WTC11 (cell line): Measurements from ENCODE around the gene SLC35A3. TPM values are rescaled to one million over a fixed set of nuclear protein-coding genes. Genes with fewer than 3 reads are reported as not detected.

Experiments
- ATAC-seq: fragments of 200-7000 bp; cut with Tn5 transposase; 2 replicates; pipeline ENCODE4 v1.10.0; 2021; ENCODE audit warnings: mild to moderate bottlenecking, moderate library complexity
- CTCF ChIA-PET: fragments of 300-600 bp; sonication (Branson Sonifier 250); formaldehyde crosslinking; loops from one replicate; lab custom pipeline; 2021; ENCODE audit warnings: antibody characterized with exemption; lab: Charles Lee
- POLR2A ChIA-PET: fragments of 350-600 bp; sonication (Branson Sonifier 250); formaldehyde crosslinking; loops from one replicate; lab custom pipeline; 2021; ENCODE audit warnings: antibody characterized with exemption; lab: Charles Lee
- DNase-seq: peaks from one replicate; pipeline ENCODE4 v3.0.0; 2021; ENCODE audit warnings: low spot score
- H3K27ac Mint-ChIP-seq: 2 replicates; pipeline ENCODE4 v1.8.0; 2021; ENCODE audit warnings: mixed read lengths
- H3K27me3 Mint-ChIP-seq: 2 replicates; pipeline ENCODE4 v1.8.0; 2021; ENCODE audit warnings: low read depth, mild to moderate bottlenecking, moderate library complexity, mixed read lengths
- H3K36me3 Mint-ChIP-seq: 2 replicates; pipeline ENCODE4 v1.8.0; 2021; ENCODE audit warnings: mixed read lengths
- H3K4me1 Mint-ChIP-seq: 2 replicates; pipeline ENCODE4 v1.8.0; 2022; ENCODE audit warnings: mixed read lengths
- H3K4me3 Mint-ChIP-seq: 2 replicates; pipeline ENCODE4 v1.8.0; 2021; ENCODE audit warnings: mild to moderate bottlenecking, moderate library complexity, mixed read lengths
- H3K9me3 Mint-ChIP-seq: 2 replicates; pipeline ENCODE4 v1.8.0; 2021; ENCODE audit warnings: mixed read lengths
- ATF1 ChIP-seq: sonication (generic); formaldehyde crosslinking; IDR thresholded peaks from 2 replicates; pipeline ENCODE4 v1.8.1; 2023; ENCODE audit warnings: mild to moderate bottlenecking, moderate library complexity, missing genetic modification reagents
- CBFB ChIP-seq: sonication (generic); formaldehyde crosslinking; IDR thresholded peaks from 2 replicates; pipeline ENCODE4 v1.8.1; 2022; ENCODE audit warnings: mild to moderate bottlenecking, low read depth, missing genetic modification reagents
- E2F5 ChIP-seq: sonication (generic); formaldehyde crosslinking; IDR thresholded peaks from 2 replicates; pipeline ENCODE4 v1.8.1; 2022; ENCODE audit warnings: mild to moderate bottlenecking, moderate library complexity, missing genetic modification reagents
- ELF4 ChIP-seq: sonication (generic); formaldehyde crosslinking; IDR thresholded peaks from 2 replicates; pipeline ENCODE4 v1.8.1; 2022; ENCODE audit warnings: low read depth, mild to moderate bottlenecking, moderate library complexity, missing genetic modification reagents
- FOXP4 ChIP-seq: sonication (generic); formaldehyde crosslinking; IDR thresholded peaks from 2 replicates; pipeline ENCODE4 v1.8.0; 2022; ENCODE audit warnings: mild to moderate bottlenecking, missing genetic modification reagents
- GABPB1 ChIP-seq: sonication (generic); formaldehyde crosslinking; IDR thresholded peaks from 2 replicates; pipeline ENCODE4 v1.8.1; 2023; ENCODE audit warnings: mild to moderate bottlenecking, missing genetic modification reagents
- GRHL2 ChIP-seq: fragments of 250-450 bp; sonication (Bioruptor Pico); IDR thresholded peaks from 2 replicates; pipeline ENCODE4 v1.8.0; 2022; ENCODE audit warnings: mild to moderate bottlenecking, moderate library complexity; ENCODE audit not compliant: insufficient replicate concordance, severe bottlenecking
- OVOL2 ChIP-seq: fragments of 250-450 bp; sonication (Bioruptor Pico); IDR thresholded peaks from 2 replicates; pipeline ENCODE4 v1.9.0; 2021; ENCODE audit warnings: mild to moderate bottlenecking, borderline replicate concordance
- SMAD3 ChIP-seq: sonication (generic); formaldehyde crosslinking; IDR thresholded peaks from 2 replicates; pipeline ENCODE4 v1.8.0; 2022; ENCODE audit warnings: missing genetic modification reagents, mild to moderate bottlenecking, borderline replicate concordance
- TCF7 ChIP-seq: sonication (generic); formaldehyde crosslinking; IDR thresholded peaks from 2 replicates; pipeline ENCODE4 v1.8.0; 2022; ENCODE audit warnings: mild to moderate bottlenecking, low read depth, missing genetic modification reagents, moderate library complexity
- TEAD4 ChIP-seq: sonication (generic); formaldehyde crosslinking; IDR thresholded peaks from 2 replicates; pipeline ENCODE4 v1.8.0; 2022; ENCODE audit warnings: mild to moderate bottlenecking, missing genetic modification reagents
- USF2 ChIP-seq: sonication (generic); formaldehyde crosslinking; IDR thresholded peaks from 2 replicates; pipeline ENCODE4 v1.8.1; 2023; ENCODE audit warnings: mild to moderate bottlenecking, missing genetic modification reagents, moderate library complexity
- ZNF317 ChIP-seq: sonication (generic); formaldehyde crosslinking; IDR thresholded peaks from 2 replicates; pipeline ENCODE4 v1.8.1; 2023; ENCODE audit warnings: low read depth, mild to moderate bottlenecking, moderate library complexity, missing genetic modification reagents, borderline replicate concordance
- ZNF416 ChIP-seq: fragments of 250-450 bp; sonication (Bioruptor Pico); IDR thresholded peaks from 2 replicates; pipeline ENCODE4 v1.9.0; 2021; ENCODE audit warnings: mild to moderate bottlenecking, inconsistent platforms
- ZNF532 ChIP-seq: fragments of 250-450 bp; sonication (Bioruptor Pico); IDR thresholded peaks from 2 replicates; pipeline ENCODE4 v1.9.0; 2021; ENCODE audit warnings: mild to moderate bottlenecking, borderline replicate concordance
- ZNF671 ChIP-seq: fragments of 250-450 bp; sonication (Bioruptor Pico); IDR thresholded peaks from 2 replicates; pipeline ENCODE4 v1.8.0; 2021; ENCODE audit warnings: mild to moderate bottlenecking
- total RNA-seq: library from RNA; stranded (reverse); gene quantifications from 3 replicates; pipeline ENCODE4 v1.2.3, GENCODE V29; 2021
- TF ChIP-seq, protein P1 (sequence below): sonication (generic); formaldehyde crosslinking; IDR thresholded peaks from 2 replicates; pipeline ENCODE4 v1.8.1; 2023; ENCODE audit warnings: mild to moderate bottlenecking, moderate library complexity, missing genetic modification reagents
- TF ChIP-seq, protein P2 (sequence below): sonication (generic); formaldehyde crosslinking; conservative IDR thresholded peaks from 2 replicates; pipeline ENCODE4 v1.8.1; 2022; ENCODE audit warnings: mild to moderate bottlenecking, missing genetic modification reagents
- TF ChIP-seq, protein P3 (sequence below): sonication (generic); formaldehyde crosslinking; IDR thresholded peaks from 2 replicates; pipeline ENCODE4 v1.8.0; 2023; ENCODE audit warnings: mild to moderate bottlenecking, missing genetic modification reagents

The SLC35A3 gene
- total RNA-seq, 1 experiment from 2014 or later = 14.5 TPM

GRCh38 chr1:99936071-99936470 is 33.7 kb upstream of the SLC35A3 start (continued):
- no peak for TF ChIP-seq USF2 (CRISPR knock-in tag)
- TF ChIP-seq, all 79 proteins: peak for 0

GRCh38 chr1:99942723-99943122 is 27.1 kb upstream of the SLC35A3 start:
- no peak for ATAC-seq
- Mint-ChIP-seq H3K4me1 (no peaks in the 10 kb centered on the region; the same call in 1 of the 2 replicates), H3K9me3 (no peaks in the 10 kb centered on the region), H3K27ac (no peak overlapping the region), H3K36me3 (no peaks in the 10 kb centered on the region), H3K4me3 (no peak overlapping the region), H3K27me3 (no peaks in the 10 kb centered on the region)
- TF ChIP-seq E2F5 (CRISPR knock-in tag) = no peak
- TF ChIP-seq, protein P1, sequence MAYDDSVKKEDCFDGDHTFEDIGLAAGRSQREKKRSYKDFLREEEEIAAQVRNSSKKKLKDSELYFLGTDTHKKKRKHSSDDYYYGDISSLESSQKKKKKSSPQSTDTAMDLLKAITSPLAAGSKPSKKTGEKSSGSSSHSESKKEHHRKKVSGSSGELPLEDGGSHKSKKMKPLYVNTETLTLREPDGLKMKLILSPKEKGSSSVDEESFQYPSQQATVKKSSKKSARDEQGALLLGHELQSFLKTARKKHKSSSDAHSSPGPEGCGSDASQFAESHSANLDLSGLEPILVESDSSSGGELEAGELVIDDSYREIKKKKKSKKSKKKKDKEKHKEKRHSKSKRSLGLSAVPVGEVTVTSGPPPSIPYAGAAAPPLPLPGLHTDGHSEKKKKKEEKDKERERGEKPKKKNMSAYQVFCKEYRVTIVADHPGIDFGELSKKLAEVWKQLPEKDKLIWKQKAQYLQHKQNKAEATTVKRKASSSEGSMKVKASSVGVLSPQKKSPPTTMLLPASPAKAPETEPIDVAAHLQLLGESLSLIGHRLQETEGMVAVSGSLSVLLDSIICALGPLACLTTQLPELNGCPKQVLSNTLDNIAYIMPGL (CRISPR knock-in tag) = no peak
- no peak for TF ChIP-seq GRHL2
- no peak for TF ChIP-seq ATF1 (CRISPR knock-in tag)
- no peak for TF ChIP-seq ZNF416 (CRISPR knock-in tag)
- no peak for TF ChIP-seq TEAD4 (CRISPR knock-in tag)
- no peak for TF ChIP-seq ZNF317
- TF ChIP-seq CBFB (CRISPR knock-in tag) = no peak
- no peak for TF ChIP-seq ZNF671 (CRISPR knock-in tag)
- no peak for TF ChIP-seq ZNF532 (CRISPR knock-in tag)
- TF ChIP-seq, protein P2, sequence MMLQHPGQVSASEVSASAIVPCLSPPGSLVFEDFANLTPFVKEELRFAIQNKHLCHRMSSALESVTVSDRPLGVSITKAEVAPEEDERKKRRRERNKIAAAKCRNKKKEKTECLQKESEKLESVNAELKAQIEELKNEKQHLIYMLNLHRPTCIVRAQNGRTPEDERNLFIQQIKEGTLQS = no peak
- no peak for TF ChIP-seq ELF4 (CRISPR knock-in tag)
- TF ChIP-seq FOXP4 = no peak
- no peak for TF ChIP-seq TCF7 (CRISPR knock-in tag)
- TF ChIP-seq, protein P3, sequence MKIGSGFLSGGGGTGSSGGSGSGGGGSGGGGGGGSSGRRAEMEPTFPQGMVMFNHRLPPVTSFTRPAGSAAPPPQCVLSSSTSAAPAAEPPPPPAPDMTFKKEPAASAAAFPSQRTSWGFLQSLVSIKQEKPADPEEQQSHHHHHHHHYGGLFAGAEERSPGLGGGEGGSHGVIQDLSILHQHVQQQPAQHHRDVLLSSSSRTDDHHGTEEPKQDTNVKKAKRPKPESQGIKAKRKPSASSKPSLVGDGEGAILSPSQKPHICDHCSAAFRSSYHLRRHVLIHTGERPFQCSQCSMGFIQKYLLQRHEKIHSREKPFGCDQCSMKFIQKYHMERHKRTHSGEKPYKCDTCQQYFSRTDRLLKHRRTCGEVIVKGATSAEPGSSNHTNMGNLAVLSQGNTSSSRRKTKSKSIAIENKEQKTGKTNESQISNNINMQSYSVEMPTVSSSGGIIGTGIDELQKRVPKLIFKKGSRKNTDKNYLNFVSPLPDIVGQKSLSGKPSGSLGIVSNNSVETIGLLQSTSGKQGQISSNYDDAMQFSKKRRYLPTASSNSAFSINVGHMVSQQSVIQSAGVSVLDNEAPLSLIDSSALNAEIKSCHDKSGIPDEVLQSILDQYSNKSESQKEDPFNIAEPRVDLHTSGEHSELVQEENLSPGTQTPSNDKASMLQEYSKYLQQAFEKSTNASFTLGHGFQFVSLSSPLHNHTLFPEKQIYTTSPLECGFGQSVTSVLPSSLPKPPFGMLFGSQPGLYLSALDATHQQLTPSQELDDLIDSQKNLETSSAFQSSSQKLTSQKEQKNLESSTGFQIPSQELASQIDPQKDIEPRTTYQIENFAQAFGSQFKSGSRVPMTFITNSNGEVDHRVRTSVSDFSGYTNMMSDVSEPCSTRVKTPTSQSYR (CRISPR knock-in tag) = no peak
- TF ChIP-seq SMAD3 (CRISPR knock-in tag) = no peak
- TF ChIP-seq GABPB1 (CRISPR knock-in tag) = no peak
- TF ChIP-seq OVOL2 (CRISPR knock-in tag) = no peak
- ChIA-PET CTCF (no interaction called here), POLR2A (no interaction called here)
- no peak for DNase-seq
